ENCODE results near the gene MYCN.

GRCh38 chr2:15931319-15931890 lies 8.9 kb upstream of the MYCN start:
- TF ChIP-seq, protein P1, sequence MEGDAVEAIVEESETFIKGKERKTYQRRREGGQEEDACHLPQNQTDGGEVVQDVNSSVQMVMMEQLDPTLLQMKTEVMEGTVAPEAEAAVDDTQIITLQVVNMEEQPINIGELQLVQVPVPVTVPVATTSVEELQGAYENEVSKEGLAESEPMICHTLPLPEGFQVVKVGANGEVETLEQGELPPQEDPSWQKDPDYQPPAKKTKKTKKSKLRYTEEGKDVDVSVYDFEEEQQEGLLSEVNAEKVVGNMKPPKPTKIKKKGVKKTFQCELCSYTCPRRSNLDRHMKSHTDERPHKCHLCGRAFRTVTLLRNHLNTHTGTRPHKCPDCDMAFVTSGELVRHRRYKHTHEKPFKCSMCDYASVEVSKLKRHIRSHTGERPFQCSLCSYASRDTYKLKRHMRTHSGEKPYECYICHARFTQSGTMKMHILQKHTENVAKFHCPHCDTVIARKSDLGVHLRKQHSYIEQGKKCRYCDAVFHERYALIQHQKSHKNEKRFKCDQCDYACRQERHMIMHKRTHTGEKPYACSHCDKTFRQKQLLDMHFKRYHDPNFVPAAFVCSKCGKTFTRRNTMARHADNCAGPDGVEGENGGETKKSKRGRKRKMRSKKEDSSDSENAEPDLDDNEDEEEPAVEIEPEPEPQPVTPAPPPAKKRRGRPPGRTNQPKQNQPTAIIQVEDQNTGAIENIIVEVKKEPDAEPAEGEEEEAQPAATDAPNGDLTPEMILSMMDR (conservative IDR thresholded peaks at IDR 0.05 in 1 of 2, IDR thresholded peaks at IDR 0.05 in 1 of 2; ENCODE audit: low read depth in 1 of 2, low read length in 2 of 2), result no peak
- no peak for TF ChIP-seq EZH2 (IDR thresholded peaks at IDR 0.05; ENCODE audit: low read length, missing control alignments)

Measured in fibroblast of lung (primary cell).